Transverse colon (tissue), 4 donors: ENCODE measurements around the gene UBASH3B. TPM values are rescaled to one million over a fixed set of nuclear protein-coding genes. Genes with fewer than 3 reads are reported as not detected.

Experiments used
- DNase-seq: peaks from one replicate; pipeline ENCODE4 v3.0.0-alpha.2; 2019
- H3K27ac ChIP-seq, 4 donors: fragments of 200-600 bp; sonication (generic); 2 replicates each; pipeline ENCODE4 v1.5.1; 2016 to 2018; ENCODE audit warnings: inconsistent platforms in 4 of 4
- H3K27me3 ChIP-seq: fragments of 200-600 bp; sonication (generic); 2 replicates; pipeline ENCODE4 v1.5.1; 2017; ENCODE audit warnings: inconsistent platforms
- H3K36me3 ChIP-seq, 4 donors: fragments of 200-600 bp; sonication (generic); 2 replicates each; pipeline ENCODE4 v1.5.1; 2017 to 2019; ENCODE audit warnings: inconsistent platforms in 4 of 4
- H3K4me1 ChIP-seq, 4 donors: fragments of 200-600 bp; sonication (generic); 2 replicates each; pipeline ENCODE4 v1.5.1; 2017 to 2020; ENCODE audit warnings: inconsistent platforms in 4 of 4
- H3K4me3 ChIP-seq, 4 donors: fragments of 200-600 bp; sonication (generic); 1 replicate in 1 of 4; 2 replicates in 3 of 4; pipeline versions ENCODE4 v1.5.1 to v1.6.1; 2017 to 2019; ENCODE audit warnings: inconsistent platforms in 4 of 4
- H3K9me3 ChIP-seq, 2 donors: fragments of 200-600 bp; sonication (generic); 2 replicates each; pipeline ENCODE4 v1.5.1; 2017 to 2019; ENCODE audit warnings: inconsistent platforms in 2 of 2
- EP300 ChIP-seq: sonication (generic); formaldehyde crosslinking; IDR thresholded peaks from one replicate; pipeline ENCODE4 v1.6.1; 2017; ENCODE audit warnings: antibody characterized with exemption, low read depth
- POLR2A ChIP-seq: fragments of 450-650 bp; IDR thresholded peaks from one replicate; pipeline ENCODE4 v1.6.1; 2016; ENCODE audit warnings: antibody characterized with exemption, mild to moderate bottlenecking, moderate library complexity
- POLR2AphosphoS5 ChIP-seq, 3 donors: sonication (generic); formaldehyde crosslinking; IDR thresholded peaks; one replicate each; pipeline ENCODE4 v1.6.1; 2016; ENCODE audit warnings: antibody characterized with exemption in 3 of 3
- WGBS, 2 donors: methylation state at CpG; one replicate each; pipeline ENCODE4 v1.1.5; 2018; ENCODE audit warnings: low coverage in 1 of 2; 5-methylcytosine and 5-hydroxymethylcytosine counted together
- in situ Hi-C, 4 donors: fragments of 200-750 bp; cut with MboI; loops; one replicate each; pipeline versions ENCODE4 v1.15.0 to v1.15.1; 2017; ENCODE audit warnings: low sequenced_read_pairs in 3 of 4, low pct_ligation_motif_present in 1 of 4, low pct_unique_long_range_greater_than_20kb in 1 of 4
- intact Hi-C: fragments of 100-400 bp; cut with DNase I; formaldehyde crosslinking; loops from one replicate; pipeline ENCODE4 v1.15.1; 2023; ENCODE audit warnings: low total_unique reads
- total RNA-seq, 4 donors: library from RNA; depleted of rRNA; stranded (reverse); fragments of >200 nt; gene quantifications; one replicate each; pipeline ENCODE4 v1.1.0, GENCODE V29; 2016
- TF ChIP-seq, protein P1 (sequence below), 5 experiments: fragments of 200-600 bp in 3 of 5; fragments of 450-650 bp in 2 of 5; sonication (generic) in 3 of 5; IDR thresholded peaks; 1 replicate in 2 of 5; 2 replicates in 3 of 5; pipeline ENCODE4 v1.5.1; 2016 to 2017; ENCODE audit warnings: antibody characterized with exemption in 5 of 5, inconsistent platforms in 3 of 5, mild to moderate bottlenecking in 2 of 5, moderate library complexity in 1 of 5

UBASH3B gene
- total RNA-seq, 4 donors from 2014 or later, result 2.0 to 101 (median 17.0) TPM

- no peaks in the 10 kb centered on the region for H3K9me3 ChIP-seq
- H3K4me3 ChIP-seq, result no peak overlapping the region
- in situ Hi-C loops, result no loop called here
- no peak overlapping the region for H3K27ac ChIP-seq
- no peak for TF ChIP-seq POLR2A
- TF ChIP-seq, protein P1, sequence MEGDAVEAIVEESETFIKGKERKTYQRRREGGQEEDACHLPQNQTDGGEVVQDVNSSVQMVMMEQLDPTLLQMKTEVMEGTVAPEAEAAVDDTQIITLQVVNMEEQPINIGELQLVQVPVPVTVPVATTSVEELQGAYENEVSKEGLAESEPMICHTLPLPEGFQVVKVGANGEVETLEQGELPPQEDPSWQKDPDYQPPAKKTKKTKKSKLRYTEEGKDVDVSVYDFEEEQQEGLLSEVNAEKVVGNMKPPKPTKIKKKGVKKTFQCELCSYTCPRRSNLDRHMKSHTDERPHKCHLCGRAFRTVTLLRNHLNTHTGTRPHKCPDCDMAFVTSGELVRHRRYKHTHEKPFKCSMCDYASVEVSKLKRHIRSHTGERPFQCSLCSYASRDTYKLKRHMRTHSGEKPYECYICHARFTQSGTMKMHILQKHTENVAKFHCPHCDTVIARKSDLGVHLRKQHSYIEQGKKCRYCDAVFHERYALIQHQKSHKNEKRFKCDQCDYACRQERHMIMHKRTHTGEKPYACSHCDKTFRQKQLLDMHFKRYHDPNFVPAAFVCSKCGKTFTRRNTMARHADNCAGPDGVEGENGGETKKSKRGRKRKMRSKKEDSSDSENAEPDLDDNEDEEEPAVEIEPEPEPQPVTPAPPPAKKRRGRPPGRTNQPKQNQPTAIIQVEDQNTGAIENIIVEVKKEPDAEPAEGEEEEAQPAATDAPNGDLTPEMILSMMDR (IDR thresholded peaks at IDR 0.05), result no peak
- TF ChIP-seq EP300, result no peak
- TF ChIP-seq POLR2AphosphoS5 (IDR thresholded peaks at IDR 0.05), result no peak
- 75 to 85% methylated on average over 4 to 7 of the region's 7 CpGs for WGBS, 2 donors
- H3K27me3 ChIP-seq, result no peaks in the 10 kb centered on the region
- H3K4me1 ChIP-seq, result no peaks in the 10 kb centered on the region
- intact Hi-C loops, result no loop called here
- no peak for DNase-seq
- H3K36me3 ChIP-seq, result no peaks in the 10 kb centered on the region
Observed at GRCh38 chr11:122772945-122773344, 117.4 kb downstream of the UBASH3B start.

- no peak overlapping the region for H3K4me3 ChIP-seq
- H3K27me3 ChIP-seq, result no peaks in the 10 kb centered on the region
- H3K36me3 ChIP-seq, result no peaks in the 10 kb centered on the region
- TF ChIP-seq, protein P1 (IDR thresholded peaks at IDR 0.05), result no peak
- no peak for TF ChIP-seq POLR2A
- no peak for TF ChIP-seq EP300
- TF ChIP-seq POLR2AphosphoS5 (IDR thresholded peaks at IDR 0.05), result no peak
- intact Hi-C loops (no loop called here), in situ Hi-C loops (no loop called here)
- DNase-seq, result no peak
- H3K4me1 ChIP-seq, result no peaks in the 10 kb centered on the region
- 65 to 78% methylated on average over 6 to 8 of the region's 8 CpGs for WGBS, 2 donors
- H3K27ac ChIP-seq, result no peak overlapping the region
- no peaks in the 10 kb centered on the region for H3K9me3 ChIP-seq
Observed at GRCh38 chr11:122773781-122774266, 118.3 kb downstream of the UBASH3B start.

- in situ Hi-C loops, result loop anchor here in 1 of 4 donors (5.0 kb wide), 1 partner anchor 143 kb away; no protein-coding TSS in a partner anchor
- Histone ChIP-seq H3K4me1 (no peaks in the 10 kb centered on the region), H3K9me3 (no peaks in the 10 kb centered on the region), H3K27me3 (no peaks in the 10 kb centered on the region), H3K36me3 (no peaks in the 10 kb centered on the region), H3K4me3 (no peak overlapping the region), H3K27ac (no peak overlapping the region)
- no peak for TF ChIP-seq POLR2A
- no peak for TF ChIP-seq EP300
- TF ChIP-seq, protein P1 (IDR thresholded peaks at IDR 0.05), result no peak
- TF ChIP-seq POLR2AphosphoS5 (IDR thresholded peaks at IDR 0.05), result no peak
- no peak for DNase-seq
- intact Hi-C loops, result no loop called here
- WGBS, 2 donors, result 50 to 78% methylated on average over 2 to 3 of the region's 3 CpGs
Observed at GRCh38 chr11:122775675-122776271, 120.3 kb downstream of the UBASH3B start.

DNA sequence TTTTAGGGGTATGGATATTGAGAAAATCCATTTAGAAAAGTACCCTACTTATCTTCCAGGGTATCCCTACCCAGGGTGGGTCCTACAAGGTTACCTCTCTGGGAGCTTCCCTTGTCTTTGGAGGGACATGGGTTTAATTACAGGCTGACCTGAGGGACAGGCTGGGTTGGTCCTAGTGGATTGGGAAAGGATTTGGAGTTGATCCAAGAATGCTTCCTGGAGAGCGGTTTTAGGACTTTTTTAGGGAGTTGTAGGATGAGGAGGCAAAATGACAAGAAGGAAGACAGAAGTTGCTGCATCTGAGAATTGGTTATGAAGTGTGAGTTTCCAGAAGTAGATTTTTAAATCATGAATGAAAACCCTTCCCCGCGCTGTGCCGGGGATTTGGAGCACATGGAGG is 121.0 kb downstream of the UBASH3B start:
- TF ChIP-seq POLR2AphosphoS5 (IDR thresholded peaks at IDR 0.05) (no peak), POLR2A (no peak), EP300 (no peak)
- TF ChIP-seq, protein P1 (IDR thresholded peaks at IDR 0.05), result no peak
- intact Hi-C loops (no loop called here), in situ Hi-C loops (loop anchor here in 1 of 4 donors (5.0 kb wide), 1 partner anchor 144 kb away; no protein-coding TSS in a partner anchor)
- DNase-seq, result no peak
- H3K27me3 ChIP-seq, result no peaks in the 10 kb centered on the region
- no peak overlapping the region for H3K4me3 ChIP-seq
- no peaks in the 10 kb centered on the region for H3K36me3 ChIP-seq
- 22 to 88% methylated on average over 1 to 4 of the region's 4 CpGs for WGBS, 2 donors
- peaks cover 0 to 6% (median 0%) of the 10 kb centered on the region in 4 donors for H3K4me1 ChIP-seq
- no peaks in the 10 kb centered on the region for H3K9me3 ChIP-seq
- H3K27ac ChIP-seq, result no peak overlapping the region
